HG03469 (cell line): ENCODE results near the gene CBX2.

Experiments used
- ATAC-seq: cut with Tn5 transposase; IDR thresholded peaks from one replicate; pipeline ENCODE4 v1.9.1; 2021; ENCODE audit warnings: mild to moderate bottlenecking, moderate library complexity, moderate number of reproducible peaks; ENCODE audit not compliant: unreplicated experiment

CBX2 gene

DNA sequence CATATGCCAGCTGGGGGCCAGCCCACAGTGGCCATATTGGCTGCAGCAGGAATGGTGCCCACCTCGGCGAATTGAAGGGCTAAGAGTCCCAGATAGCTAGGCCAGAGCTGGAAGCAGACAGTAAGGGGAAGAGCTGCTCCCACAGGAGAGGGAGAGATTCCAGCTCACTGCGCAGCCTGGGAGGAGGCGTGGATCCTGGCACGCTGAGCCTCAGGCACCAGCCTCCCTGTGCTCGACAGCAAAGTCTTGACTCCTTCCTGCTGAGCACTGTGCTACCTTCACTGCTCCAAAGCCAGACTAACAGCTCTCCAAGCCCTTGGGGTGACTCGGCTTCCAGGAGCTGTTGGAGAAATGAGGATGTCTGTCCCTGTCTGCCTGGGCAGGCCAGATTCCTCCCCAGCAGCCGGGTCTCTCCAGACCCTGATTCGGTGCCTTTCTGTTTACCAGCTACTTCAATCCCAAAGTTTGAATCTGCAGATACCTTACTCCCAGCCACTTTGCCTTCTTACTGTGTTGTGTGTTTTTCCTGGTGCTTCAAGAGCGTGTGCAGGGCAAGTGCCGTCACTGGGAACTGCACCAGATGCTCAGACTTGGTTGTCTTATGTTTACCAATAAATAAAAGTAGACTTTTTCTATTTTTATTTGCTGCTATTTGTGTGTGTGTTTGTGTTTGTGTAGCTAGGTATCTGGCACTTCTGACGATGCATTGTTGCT lies 9.1 kb downstream of the CBX2 start:
- no peak for ATAC-seq

DNA sequence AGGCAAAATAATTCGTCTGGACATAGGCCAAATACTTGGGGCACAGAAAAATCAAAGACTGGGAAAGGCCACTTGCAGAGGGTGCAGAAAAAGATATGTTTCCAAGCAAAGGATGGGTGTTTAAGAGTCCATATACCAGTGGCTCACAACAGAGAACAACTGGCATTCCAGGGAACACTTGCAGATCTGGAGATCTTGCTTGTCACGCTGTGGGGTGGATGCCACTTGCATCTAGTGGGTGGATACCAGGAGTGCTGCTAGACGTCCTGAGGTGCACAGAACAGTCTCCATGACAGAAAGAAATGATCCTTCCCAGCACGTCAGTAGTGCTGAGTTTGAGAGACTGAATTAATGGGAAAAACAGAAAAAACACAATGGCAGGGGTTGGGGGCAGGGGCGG lies 10.5 kb downstream of the CBX2 start:
- no peak for ATAC-seq

GRCh38 chr17:79788989-79789942 lies 11.3 kb downstream of the CBX2 start:
- no peak for ATAC-seq

- no peak for ATAC-seq
Observed at GRCh38 chr17:79789943-79790804, 12.2 kb downstream of the CBX2 start.

DNA sequence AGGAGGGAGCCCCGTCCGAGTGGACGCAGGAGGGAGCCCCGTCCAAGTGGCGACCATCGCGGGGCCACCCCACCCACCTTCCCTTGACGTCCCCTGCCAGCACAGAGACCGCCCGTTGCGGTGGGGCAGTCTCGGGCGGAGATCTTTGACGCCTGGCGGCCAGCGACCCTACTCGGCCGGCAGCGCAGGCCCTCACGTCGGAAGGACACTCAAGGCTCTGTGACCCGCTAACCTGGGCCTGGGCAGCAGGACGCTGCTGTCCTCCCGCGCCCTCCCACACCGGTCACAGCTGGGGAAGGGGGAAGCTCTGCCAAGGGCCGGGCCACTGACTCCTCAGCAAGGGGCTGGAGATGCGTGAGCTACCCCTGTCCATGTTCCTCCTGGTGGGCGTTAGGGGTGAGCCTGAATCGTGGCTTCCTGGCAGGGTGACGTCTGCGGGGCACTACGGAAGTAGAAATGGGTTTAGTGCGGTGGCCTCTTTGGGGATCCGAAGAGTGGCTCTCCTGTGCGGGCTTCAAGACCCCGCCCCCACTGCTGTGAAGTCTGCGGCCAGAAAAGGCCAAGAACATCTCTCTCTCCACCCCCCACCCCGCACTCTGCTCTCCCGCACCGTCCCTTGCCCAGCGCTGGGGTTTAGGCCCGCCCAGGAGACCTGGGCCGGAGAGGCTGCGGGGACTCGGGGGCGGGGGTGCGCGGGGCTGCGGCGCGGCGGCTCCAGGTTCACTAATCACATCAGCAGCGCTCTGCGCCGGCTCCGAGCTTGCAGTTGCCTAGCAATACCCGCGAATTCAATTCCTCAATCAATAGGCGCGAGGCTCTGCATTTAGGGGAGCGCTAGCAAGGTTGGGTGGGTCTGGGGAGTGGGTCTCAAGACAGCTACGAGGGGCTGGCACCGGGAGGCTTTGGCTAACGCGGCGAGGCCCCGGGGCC lies 13.1 kb downstream of the CBX2 start:
- ATAC-seq = no peak

DNA sequence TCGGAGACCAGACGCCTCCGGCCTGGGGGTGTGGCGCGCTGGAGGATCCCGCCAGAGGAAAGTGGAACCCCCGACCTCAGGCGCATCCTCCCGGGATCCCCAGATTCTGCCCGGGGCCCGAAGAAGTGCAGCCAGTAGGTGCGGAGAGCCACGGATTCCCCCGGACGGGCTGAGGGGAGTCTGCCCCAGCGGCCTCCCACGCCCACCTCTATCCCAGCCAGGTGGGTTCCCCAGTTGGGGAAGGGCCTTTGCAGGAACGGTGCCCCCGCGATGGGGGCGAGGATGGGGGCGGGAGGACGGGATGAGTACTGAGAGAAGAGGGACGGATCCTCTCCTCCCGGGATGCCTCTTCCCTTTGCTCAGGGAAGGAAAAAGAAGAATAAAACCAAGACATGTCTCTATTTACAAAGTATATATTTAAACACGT lies 13.8 kb downstream of the CBX2 start:
- no peak for ATAC-seq

GRCh38 chr17:79792341-79792871 lies 14.5 kb downstream of the CBX2 start:
- no peak for ATAC-seq

GRCh38 chr17:79792984-79793923 lies 15.3 kb downstream of the CBX2 start:
- no peak for ATAC-seq

DNA sequence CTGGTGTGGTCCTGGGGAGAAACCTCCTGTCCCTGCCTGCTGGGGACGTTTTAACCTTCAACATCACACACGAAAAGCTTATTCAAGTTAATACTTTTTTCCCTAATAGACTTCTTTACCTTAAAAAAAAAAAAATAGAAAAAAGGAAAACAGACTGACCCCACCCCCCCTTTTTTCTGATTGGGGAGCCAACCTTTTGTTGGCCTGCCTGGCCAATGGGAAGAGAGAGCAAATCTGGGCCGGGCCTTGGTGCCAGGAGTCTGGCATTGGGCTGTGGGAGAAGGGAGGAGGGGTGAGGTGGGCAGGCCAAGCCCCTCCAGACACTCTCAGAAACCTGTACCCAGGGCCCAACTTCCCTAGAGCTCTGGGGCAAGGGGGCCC lies 16.0 kb downstream of the CBX2 start:
- ATAC-seq = no peak

GRCh38 chr17:79794659-79795511 lies 16.9 kb downstream of the CBX2 start:
- ATAC-seq = no peak

DNA sequence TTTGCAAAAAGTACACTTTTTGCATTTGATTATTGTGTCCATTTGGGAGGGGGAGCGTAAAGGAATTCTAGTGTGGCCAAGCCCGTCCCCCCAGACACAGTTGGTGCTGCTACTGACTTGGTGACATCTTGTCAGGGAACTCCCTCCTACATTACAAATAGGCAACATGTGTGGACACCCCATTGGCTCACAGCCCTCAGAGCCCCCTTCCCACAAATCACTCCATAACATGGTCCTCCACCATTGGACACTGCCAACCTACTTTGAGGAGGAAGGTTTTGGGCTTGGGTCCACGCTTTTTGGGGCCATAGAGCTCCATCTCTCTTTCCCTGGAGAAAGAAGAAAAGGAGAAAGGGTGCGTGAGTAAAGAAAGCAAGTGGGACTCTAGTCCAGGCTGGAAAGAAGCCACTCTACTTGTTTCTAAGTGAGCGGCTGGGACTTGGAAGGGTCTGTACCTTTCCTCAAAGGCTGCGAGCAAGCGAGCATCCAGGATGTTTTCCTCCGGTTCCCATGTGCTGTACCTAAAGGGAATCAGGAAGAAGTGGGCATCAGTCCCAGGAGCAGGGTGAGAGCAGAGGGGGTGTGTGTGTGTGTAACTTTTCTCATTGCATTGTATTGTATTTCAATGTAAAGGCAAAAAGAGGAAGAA lies 18.0 kb downstream of the CBX2 start:
- no peak for ATAC-seq

DNA sequence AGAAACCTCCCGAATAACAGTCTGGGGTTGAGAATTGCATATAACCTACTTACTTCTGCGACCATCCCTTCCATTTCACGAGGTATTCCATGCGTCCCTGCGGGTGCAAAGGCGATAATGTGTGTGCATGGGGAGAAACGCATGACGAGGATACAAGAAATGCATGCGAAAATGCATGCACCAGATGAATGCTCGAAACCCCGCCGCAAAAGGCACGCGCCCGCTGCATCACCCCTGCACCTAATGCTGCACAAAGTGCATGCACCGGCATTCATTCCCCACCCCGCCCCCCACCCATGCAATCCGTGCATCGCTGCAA lies 18.5 kb downstream of the CBX2 start:
- ATAC-seq = no peak

GRCh38 chr17:79796763-79797491 lies 19.0 kb downstream of the CBX2 start, which contains the start of gene CBX8:
TSS of gene CBX8 (minus strand) at chr17:79797077. CDS start at chr17:79796998, 79 bp downstream.
- peak; percentile 78 for ATAC-seq

DNA sequence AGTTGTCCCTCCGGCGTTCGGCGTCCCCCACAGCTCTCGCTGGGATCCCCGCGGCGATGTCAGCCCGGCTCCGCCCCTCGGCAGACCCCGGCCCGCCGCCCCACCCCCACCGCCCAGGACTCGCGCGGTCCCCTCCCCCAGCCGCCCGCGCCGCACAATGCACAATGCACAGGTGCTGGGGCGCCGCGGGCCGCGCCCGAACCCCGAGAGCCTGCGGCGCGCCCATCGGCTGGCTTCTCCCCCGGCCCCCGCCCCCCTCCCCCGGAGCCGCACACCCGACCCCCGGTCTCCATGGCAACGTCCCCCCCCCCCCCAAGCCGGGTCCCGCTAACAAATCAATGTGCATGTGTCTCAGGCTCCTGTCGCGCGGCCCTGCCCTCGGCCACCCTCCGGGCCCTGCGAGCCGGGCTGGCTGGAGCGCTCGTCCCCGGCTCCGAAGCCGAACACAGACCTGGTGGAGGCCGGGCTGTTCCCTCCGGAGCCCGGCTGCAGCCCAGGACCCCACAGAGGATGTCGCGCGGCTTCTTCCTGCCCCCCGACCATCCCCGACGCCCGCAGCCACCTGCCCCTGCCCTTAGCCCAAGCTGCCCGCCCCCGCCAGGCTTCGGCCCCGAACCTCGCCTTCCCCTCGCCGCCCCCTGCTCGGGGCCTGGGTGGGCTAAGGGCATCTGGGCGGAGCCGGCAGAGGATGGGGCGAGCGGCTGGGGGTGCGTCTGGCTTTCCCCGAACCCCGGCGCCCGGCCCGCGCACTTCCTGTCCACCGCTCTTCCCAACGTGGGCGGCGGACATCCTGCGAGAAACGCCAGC lies 19.7 kb downstream of the CBX2 start:
- no peak for ATAC-seq

GRCh38 chr17:79798299-79799173 lies 20.6 kb downstream of the CBX2 start:
- no peak for ATAC-seq
